Measurements from ENCODE around the gene BCAR3.

Gene BCAR3

GRCh38 chr1:93635614-93636543 is 45.8 kb downstream of the BCAR3 start:
- DNase-seq: no peak

GRCh38 chr1:93633313-93633712 is 48.3 kb downstream of the BCAR3 start:
- DNase-seq: no peak

GRCh38 chr1:93631626-93632365 is 49.8 kb downstream of the BCAR3 start:
- no peak for DNase-seq

- no peak for DNase-seq
Observed at GRCh38 chr1:93630168-93630567, 51.5 kb downstream of the BCAR3 start.

- DNase-seq: peak; percentile 56 to 75
Observed at GRCh38 chr1:93629101-93630059, 52.3 kb downstream of the BCAR3 start.

- DNase-seq: no peak
Observed at GRCh38 chr1:93628681-93629080, 53.0 kb downstream of the BCAR3 start.

GRCh38 chr1:93625582-93626327 is 55.9 kb downstream of the BCAR3 start:
- DNase-seq: no peak

GRCh38 chr1:93623875-93624274 is 57.8 kb downstream of the BCAR3 start:
- no peak for DNase-seq

DNA sequence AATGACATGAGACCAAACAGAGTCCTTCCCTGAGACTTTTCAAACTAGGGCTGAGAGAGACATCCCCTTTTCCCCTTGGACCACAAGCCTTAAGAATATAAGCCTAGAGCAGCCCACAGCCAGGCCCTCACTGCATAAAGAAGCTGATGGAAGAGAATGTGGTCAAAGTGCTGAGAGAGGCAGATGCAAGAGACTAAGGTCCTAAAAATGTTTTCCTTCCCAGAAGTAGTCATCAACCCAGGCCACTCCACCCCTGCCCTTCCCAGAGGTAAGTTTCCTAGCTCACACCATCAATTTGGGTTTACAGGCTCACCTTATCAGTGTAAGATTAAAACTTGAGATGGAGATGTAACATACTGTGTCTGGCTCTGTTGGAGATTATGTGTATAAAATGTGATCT is 58.2 kb downstream of the BCAR3 start:
- DNase-seq: no peak

- DNase-seq: no peak
Observed at GRCh38 chr1:93621246-93621645, 60.4 kb downstream of the BCAR3 start.

DNA sequence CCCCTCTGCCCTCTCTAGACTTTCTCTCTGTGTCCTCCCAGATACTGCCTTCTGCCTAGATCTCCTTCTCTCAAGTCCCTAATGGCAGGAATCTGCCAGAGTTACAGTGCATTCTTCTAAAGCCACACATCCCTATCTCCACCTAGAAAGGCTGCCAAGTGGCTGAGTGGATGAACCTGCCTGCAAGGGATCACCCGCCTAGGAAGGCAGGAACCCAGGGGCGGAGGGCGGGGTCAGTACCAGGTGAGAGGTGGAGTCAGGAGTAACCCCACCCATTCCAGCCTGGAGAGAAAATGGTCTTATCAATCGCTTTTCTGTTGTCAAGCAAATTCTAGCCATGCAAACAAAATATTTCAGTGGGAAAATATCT is 60.8 kb downstream of the BCAR3 start:
- no peak for DNase-seq

DNA sequence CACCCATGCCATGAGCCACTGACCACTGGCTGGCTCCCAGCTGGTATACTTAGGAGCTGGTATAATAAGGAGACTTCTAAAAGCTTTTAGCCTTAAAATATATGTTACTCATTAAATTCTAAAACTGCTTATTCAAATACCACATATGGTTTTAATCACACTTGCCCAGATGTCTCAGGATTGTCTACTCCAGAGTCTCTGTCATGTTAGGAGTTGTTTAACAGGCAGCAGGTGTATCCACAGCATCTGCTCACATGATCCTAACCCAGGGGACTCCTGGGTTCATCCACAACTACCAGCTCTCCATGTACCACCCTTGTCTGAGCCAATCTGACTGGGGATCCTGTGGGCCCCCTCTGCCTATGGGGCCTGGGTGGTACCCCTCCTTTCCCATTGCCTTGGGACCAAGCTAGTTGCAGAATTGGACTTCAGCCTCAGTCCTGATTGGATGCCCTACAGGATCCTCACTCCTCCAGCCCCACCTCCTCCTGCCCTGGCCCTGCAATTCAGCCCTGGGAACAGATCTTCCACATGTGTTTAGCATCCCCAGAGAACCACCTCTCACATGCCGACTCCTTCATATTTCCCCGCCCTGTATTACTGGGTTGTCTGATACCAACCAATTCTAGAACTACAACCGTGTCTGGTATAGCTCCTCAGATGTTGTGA is 61.3 kb downstream of the BCAR3 start:
- no peak for DNase-seq

GRCh38 chr1:93619507-93620171 is 62.0 kb downstream of the BCAR3 start:
- DNase-seq: no peak

GRCh38 chr1:93617670-93618499 is 63.8 kb downstream of the BCAR3 start:
- no peak for DNase-seq

DNA sequence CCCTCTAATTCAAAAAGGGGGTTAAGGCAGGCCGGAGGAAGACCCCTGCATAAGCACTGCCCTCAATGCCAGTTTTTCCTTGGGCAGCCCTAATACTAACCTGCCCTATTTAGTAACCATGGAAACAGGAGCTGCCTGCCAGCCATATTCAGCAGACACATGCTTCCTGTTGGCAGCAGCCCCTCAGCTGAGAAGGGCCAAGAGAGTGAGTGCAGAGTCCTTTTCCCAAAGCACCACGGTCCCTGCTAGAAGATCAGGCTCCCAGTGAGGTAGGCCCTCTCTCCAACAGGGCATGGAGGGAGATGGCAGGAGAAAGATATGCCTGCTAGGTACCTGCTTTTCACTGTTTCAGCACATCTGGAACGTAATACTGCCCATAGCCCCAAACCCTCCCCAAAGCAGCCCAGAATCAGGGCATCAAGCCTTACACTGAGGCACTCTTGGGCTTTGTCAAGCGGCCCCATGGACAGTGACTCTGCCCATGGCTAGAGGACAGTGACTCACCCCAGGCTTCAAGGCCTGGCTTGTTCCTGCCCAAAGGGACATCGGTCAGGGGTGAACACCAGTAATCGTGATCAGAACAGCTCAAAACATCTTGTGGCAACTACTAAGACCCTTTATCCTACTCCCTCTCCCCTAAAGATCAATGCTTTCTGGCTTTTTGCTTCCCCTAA is 64.5 kb downstream of the BCAR3 start:
- no peak for DNase-seq

DNA sequence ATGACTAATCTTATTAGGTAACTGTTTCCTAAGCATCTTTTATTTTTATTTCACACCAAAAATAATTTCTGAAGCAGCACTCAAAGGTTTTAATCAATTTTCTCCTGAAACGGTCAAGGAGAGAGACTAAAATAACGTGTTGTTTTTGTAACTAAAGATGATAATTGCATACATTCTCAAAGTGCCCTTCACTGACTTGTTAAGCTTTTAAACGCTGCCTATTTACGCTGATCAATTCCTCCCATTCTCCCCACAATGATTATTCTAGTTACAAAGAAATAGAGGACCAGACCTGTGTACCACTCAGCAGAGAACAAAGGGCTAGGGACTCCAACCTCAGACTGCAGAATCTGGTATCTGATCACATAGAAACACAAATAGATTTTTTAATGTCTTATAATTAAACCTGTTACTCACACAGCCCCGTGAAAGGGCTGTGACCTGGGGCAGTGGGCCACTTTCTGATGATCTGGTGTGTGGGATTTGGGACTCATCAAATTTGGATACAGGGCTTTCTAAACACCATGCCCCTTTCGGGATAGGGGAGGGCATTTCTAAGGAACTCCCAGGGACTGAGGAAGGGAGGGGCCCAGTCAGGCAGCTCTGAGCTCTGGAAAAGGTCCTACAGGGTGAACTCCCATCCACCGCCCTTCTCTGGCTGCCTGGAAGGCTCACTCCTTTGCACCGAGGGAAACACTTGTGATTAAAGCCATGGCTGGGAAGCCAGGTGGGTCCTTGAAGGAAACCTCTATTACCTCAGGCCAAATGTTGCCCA is 65.2 kb downstream of the BCAR3 start:
- no peak for DNase-seq

DNA sequence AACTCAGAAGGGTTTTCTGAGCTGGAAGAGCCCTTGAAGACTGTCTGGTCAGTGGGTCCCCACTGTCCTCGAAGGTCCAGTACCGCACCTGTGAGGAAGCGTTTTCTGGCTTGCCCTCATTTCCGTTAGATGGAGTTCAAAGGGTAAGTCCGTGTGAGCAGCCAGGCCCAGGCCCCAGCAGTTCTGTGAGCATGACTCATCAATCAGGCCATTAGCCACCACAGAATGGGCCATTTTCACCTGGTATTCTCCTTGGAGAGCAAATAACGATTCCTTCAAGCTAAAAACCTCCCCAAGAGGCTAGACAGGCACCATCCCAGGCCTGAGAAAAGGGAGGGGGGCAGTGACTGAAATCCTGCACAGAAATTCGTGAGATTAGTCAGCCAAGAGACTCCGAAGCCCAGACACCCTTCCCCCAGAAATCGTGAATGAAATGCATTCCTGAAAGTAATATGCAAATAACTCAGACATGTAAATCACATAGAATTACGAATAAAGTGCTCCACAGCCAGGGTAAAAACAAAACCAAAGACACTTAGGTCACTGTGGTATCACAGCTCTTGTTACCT is 66.0 kb downstream of the BCAR3 start:
- DNase-seq: no peak

DNA sequence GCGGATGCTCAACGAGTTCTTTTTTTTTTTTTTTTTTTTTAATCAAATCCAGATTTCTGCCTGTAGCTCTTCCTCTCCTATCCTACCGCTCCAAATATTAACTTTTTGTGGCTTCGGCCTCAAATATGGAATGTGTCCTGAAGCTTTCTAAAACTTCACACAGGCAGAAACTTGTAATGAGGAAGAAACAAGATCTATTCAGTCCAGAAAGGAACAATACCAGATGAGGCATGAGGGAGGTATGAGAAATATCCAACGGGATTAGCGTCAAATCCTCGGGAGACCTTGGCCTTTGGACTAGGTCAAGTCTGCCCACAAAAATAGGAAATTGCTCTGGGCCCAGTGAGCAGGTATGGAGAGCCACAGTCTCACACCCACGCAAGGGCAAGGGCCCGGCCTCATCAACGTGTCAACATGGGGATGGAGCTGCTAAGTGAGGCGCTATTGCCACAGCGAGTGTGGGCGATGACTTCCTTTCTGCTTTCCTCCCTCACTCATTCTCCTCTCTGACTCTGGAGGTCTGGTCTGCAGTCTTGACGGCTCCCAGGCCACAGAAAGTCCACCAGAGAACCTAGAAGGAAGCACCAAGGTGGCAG is 66.6 kb downstream of the BCAR3 start:
- no peak for DNase-seq
